Medulla oblongata (tissue), 1 donor: ENCODE results near the gene ATP23.

Experiments used
- DNase-seq: peaks from one replicate; pipeline ENCODE4 v3.0.0-alpha.2; 2015; ENCODE audit errors: extremely low spot score

The ATP23 gene

GRCh38 chr12:57908511-57908910, 32.9 kb upstream of the ATP23 start:
- no peak for DNase-seq

- no peak for DNase-seq
Measured at GRCh38 chr12:57909056-57909455, 32.3 kb upstream of the ATP23 start.

GRCh38 chr12:57909611-57910010, 31.8 kb upstream of the ATP23 start:
- no peak for DNase-seq

- DNase-seq: no peak
Measured at GRCh38 chr12:57918147-57918546, 23.2 kb upstream of the ATP23 start.

GRCh38 chr12:57927086-57927485, 14.3 kb upstream of the ATP23 start:
- DNase-seq: no peak

- no peak for DNase-seq
Measured at GRCh38 chr12:57929092-57929830, 12.1 kb upstream of the ATP23 start.

- no peak for DNase-seq
Measured at GRCh38 chr12:57934819-57935218, 6.5 kb upstream of the ATP23 start.

- no peak for DNase-seq
Measured at GRCh38 chr12:57935331-57935730, 6.0 kb upstream of the ATP23 start.

GRCh38 chr12:57935839-57936512, 5.4 kb upstream of the ATP23 start:
- peak; percentile 96 for DNase-seq

- DNase-seq: no peak
Measured at GRCh38 chr12:57936513-57936883, 4.9 kb upstream of the ATP23 start.

GRCh38 chr12:57939291-57939690, 2.1 kb upstream of the ATP23 start:
- no peak for DNase-seq

GRCh38 chr12:57940052-57940914, 1.1 kb upstream of the ATP23 start:
- no peak for DNase-seq

- DNase-seq: no peak
Measured at GRCh38 chr12:57940915-57941164, 527 bp upstream of the ATP23 start.

- DNase-seq: no peak
Measured at GRCh38 chr12:57943438-57944080, 2.2 kb downstream of the ATP23 start.

GRCh38 chr12:57944313-57945023, 3.1 kb downstream of the ATP23 start:
- DNase-seq: no peak

GRCh38 chr12:57952766-57953165, 11.4 kb downstream of the ATP23 start:
- no peak for DNase-seq

- no peak for DNase-seq
Measured at GRCh38 chr12:57954768-57955167, 13.4 kb downstream of the ATP23 start.

- DNase-seq: no peak
Measured at GRCh38 chr12:57958061-57958657, 16.8 kb downstream of the ATP23 start.

GRCh38 chr12:57964421-57964820, 23.1 kb downstream of the ATP23 start:
- DNase-seq: no peak

- DNase-seq: no peak
Measured at GRCh38 chr12:57965766-57966165, 24.4 kb downstream of the ATP23 start.

- no peak for DNase-seq
Measured at GRCh38 chr12:57966536-57966935, 25.2 kb downstream of the ATP23 start.
